GM20000 (cell line): ENCODE measurements around the gene GGCX.
"Not testable (repeated sequence)": the region's sequence is repeated elsewhere in the genome, so short reads cannot be mapped to it uniquely, and the experiment has no call there.

Experiments used
- DNase-seq: peaks from one replicate; pipeline ENCODE4 v3.0.0; 2012; ENCODE audit warnings: low spot score
- CTCF ChIP-seq: IDR thresholded peaks from 2 replicates; pipeline ENCODE4 v1.5.1; 2012; ENCODE audit warnings: mild to moderate bottlenecking, control low read depth; ENCODE audit errors: extremely low read depth, missing control alignments

Gene GGCX

GRCh38 chr2:85548608-85548900 is 12.7 kb downstream of the GGCX start:
- TF ChIP-seq CTCF, result no peak
- DNase-seq, result no peak

GRCh38 chr2:85547859-85548607 is 13.3 kb downstream of the GGCX start:
- no peak for DNase-seq
- TF ChIP-seq CTCF, result no peak

GRCh38 chr2:85547089-85547858 is 14.0 kb downstream of the GGCX start:
- DNase-seq, result no peak
- no peak for TF ChIP-seq CTCF

GRCh38 chr2:85545780-85546240 is 15.5 kb downstream of the GGCX start:
- DNase-seq, result no peak
- TF ChIP-seq CTCF, result no peak

- not testable (repeated sequence) for DNase-seq
Observed at GRCh38 chr2:85544915-85545779, 16.1 kb downstream of the GGCX start.

- DNase-seq, result not testable (repeated sequence)
Observed at GRCh38 chr2:85544254-85544691, 17.0 kb downstream of the GGCX start.

GRCh38 chr2:85542777-85543176 is 18.5 kb downstream of the GGCX start:
- DNase-seq, result no peak
- no peak for TF ChIP-seq CTCF

GRCh38 chr2:85541753-85542457 is 19.4 kb downstream of the GGCX start:
- no peak for TF ChIP-seq CTCF
- no peak for DNase-seq
